Hematopoietic multipotent progenitor cell treated with erythropoietin and hydrocortisone succinate and interleukin-3 and kit ligand, for 15 days (in vitro differentiated cells): Measurements from ENCODE around the gene TUBGCP2.
"Not testable (repeated sequence)": the region's sequence is repeated elsewhere in the genome, so short reads cannot be mapped to it uniquely, and the experiment has no call there.

Experiments
- DNase-seq: peaks from one replicate; pipeline ENCODE4 v3.0.0-alpha.2; 2015; ENCODE audit warnings: low spot score

Gene TUBGCP2

DNA sequence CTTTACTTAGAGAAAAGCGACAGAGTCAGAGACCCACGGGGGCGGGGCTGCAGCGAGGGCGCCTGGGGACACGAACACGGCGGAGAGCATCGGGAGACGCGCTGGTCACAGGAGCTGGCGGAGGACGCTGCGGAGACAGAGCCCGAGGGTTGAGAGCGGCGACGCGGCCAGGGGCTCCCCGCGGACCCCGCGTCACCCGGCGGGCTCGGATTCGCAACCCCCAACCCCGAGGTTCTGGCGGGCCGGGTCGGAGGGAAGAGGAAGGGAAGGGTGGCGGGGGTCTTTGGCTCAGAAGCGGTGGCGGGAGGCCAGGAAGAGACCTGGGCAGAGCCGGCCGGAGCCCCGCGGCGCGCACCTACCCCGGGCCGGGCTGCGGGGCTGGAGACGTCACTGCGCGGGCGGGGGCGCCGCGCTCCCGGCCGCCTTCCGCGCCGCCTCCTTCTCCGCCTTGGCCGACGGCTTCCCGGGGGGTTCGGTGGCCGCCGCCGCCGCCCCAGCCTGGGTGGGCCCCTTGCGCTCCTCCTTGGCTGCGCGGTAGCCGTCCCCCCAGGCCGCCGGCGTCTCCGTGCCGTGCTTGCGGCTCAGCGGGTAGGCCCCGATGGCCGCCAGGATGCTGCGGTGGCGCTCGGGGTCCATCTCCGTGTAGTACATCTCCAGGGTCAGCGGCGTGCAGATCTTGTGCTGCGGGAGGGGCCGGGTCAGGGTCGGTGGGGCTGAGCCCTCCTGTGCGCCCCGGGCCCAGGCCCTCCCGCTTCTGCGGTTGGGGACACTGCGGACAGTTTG is 17.0 kb upstream of the TUBGCP2 start:
- DNase-seq: no peak

DNA sequence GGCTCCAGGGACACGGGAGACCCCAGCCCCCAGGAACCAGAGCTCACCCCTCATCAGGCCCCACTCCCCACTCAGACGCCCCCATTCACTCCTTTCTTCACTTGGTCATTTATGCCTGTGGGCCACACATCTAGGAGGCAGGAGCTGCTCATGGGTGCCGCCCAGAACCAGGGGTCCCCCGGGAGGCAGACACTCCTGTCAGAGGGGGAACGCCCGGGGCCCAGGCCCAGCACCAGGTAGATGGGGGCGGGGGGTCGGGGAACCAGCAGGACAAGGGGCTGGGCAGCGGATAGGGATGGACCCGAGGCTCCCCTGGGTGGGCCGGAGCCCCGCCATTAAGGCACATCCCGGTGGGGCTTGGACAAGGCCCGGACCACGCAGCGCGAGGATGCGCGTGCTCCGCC is 16.2 kb upstream of the TUBGCP2 start:
- DNase-seq: no peak

- DNase-seq: peak; percentile 51
Measured at GRCh38 chr10:133324198-133324792, 15.6 kb upstream of the TUBGCP2 start.

- not testable (repeated sequence) for DNase-seq
Measured at GRCh38 chr10:133322064-133322709, 13.5 kb upstream of the TUBGCP2 start.

GRCh38 chr10:133320852-133321422 is 12.3 kb upstream of the TUBGCP2 start:
- not testable (repeated sequence) for DNase-seq

DNA sequence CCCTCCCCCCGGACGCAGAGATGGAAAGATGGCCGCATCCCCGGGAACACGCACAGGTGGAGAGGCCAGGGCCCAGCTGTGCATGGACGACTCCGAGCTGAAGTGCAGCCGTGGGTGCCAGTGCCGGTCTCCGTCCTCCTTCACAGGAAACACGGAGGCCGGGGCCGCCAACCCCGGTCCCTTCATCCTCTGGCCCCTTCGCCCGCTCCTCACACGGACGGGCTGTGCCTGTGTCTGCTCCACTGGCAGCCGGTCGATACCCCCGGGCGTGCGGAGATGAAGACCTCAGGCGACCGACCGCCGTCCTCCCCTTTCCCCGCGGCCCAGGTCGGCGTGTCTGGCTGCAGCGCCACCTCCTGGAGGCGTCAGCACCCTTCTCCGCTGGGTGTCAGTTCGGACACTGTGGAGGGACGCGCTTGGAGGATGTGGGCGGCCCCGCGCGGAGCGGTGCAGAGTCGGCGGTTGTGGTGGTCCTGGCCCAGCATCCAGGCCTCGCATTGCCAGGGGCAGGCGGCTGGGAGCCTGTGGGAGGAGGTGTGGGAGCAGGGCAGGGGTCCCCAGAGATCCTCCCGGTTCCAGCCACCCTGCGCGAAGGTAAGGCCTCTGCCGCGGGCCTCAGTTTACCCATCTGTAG is 9.9 kb upstream of the TUBGCP2 start:
- peak; percentile 46 for DNase-seq

DNA sequence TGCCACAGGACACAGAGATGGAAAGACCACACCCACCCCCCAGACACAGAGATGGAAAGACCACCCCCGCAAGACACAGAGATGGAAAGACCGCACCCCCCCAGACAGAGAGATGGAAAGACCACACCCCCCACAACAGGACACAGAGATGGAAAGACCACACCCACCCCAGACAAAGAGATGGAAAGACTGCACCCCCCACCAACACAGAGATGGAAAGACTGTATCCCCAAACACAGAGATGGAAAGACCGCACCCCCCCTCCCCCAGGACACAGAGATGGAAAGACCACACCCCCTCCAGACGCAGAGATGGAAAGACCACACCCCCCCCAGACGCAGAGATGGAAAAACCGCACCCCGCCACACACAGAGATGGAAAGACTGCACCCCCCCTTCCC is 8.1 kb upstream of the TUBGCP2 start:
- no peak for DNase-seq

DNA sequence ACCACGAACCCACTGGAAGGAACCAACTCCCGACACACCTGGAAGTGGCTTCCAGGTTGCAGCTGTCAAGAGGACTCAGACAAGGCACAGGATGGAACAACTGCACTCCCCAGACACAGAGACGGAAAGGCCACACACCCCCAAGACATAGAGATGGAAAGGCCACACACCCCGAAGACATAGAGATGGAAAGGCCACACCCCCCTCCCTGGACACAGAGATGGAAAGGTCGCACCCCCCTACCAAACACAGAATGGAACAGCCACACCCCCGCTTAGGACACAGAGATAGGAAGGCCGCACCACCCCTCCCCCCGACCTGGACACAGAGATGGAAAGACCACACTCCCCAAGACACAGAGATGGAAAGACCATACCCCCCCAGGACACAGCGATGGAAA is 7.6 kb upstream of the TUBGCP2 start:
- no peak for DNase-seq

DNA sequence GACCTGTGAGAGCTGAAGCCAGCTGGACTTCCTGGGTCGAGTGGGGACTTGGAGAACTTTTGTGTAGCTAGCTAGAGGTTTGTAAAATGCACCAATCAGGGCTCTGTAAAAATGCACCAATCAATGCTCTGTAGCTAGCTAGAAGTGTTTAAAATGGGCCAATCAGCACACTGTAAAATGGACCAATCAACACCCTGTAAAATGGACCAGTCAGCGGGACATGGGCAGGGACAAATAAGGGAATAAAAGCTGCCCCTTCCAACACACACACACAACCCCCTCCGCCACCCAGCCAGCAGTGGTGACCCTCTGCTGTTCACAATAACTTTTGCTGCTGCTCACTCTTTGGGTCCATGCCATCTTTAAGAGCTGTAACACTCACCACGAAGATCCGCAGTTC is 7.2 kb upstream of the TUBGCP2 start:
- no peak for DNase-seq

DNA sequence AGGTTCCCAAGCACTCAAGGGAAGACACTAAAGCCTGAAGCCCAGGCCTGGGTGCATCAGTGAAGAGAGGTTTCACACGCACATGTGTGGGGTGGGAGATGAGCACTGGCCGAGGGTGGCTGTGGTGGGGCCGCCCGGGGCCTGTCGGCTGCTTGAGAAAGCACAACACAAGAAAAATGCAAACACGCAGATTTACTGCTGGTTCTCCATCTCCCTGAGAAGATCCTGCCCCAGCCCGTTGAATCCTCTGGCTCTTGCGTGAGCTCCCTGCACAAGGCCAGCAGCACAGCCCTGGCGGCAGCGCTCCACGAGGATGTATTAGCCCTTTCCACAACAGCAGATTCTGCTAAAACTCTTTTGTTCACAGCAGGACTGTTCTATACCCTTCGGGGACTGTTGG is 6.2 kb upstream of the TUBGCP2 start:
- DNase-seq: no peak

DNA sequence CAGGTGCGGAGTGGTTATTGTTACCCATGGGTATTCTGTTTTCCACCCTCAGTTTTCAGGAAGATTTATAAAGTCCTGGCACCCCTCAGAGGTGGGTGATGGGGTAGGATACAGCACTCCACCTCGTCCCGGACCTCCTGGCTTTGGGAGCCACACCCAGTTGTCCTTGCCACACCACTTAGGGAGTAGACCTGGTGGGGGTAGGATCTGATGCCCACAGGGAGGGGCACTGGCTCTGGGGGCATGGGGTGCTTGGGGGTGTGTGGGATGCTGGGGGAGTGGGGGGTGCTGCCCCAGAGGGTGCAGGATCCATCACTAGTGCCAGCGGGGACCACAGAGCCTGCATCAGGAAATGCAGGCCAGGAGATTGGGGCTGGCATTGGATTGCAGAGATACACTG is 4.5 kb upstream of the TUBGCP2 start:
- DNase-seq: no peak

DNA sequence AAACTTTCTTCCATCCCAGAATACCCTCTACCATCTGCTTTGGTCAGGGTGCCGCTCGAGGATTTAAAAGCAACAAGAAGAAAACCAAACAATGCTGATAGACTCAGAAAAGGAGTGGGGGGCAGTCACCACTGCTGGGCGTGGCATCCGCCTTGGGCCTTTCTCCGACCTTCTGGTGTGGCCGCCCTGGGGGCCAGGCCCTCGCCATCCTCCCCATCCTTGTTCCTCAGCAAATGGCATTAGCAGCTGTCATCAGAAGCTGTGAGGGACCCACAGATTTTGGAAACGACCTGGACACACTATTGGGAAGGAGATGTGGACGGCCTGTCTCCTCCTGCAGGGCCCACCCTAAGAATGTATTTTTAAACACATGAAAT is 4.1 kb upstream of the TUBGCP2 start:
- DNase-seq: no peak

DNA sequence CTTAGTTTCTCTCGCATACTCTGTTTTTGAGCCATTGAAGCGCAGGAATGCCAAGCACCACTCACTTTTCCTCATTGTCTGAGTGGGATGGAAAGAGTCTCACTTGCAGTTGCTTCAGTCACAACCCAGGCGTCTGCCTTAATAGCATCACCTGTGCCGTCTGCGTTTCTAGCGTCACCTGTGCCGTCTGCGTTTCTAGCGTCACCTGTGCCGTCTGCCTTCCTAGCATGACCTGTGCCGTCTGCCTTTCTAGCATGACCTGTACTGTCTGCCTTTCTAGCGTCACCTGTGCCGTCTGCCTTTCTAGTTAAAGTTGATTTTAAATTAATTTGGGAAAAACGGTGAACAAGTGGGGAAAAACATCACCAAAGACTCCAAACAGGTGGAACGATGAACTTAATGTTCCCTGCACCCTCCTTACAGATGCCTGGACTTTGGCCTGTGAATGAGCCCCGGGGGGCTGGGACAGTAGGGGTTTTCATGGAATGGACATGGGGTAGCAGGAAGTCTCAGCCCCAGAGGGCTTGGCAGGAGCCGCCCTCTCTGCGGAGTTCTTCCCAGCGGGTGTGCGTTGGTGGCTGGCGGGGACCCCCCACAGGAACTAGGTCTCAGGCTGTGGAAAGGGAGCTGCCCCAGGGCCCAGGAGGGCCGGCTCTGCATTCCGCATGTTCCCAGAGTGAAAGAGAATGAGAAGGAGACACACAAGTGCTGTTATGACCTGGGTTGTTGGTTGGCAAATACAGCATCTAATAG is 3.5 kb upstream of the TUBGCP2 start:
- no peak for DNase-seq

GRCh38 chr10:133311570-133311969 is 2.9 kb upstream of the TUBGCP2 start:
- DNase-seq: no peak

- DNase-seq: no peak
Measured at GRCh38 chr10:133310789-133311188, 2.1 kb upstream of the TUBGCP2 start.

GRCh38 chr10:133310399-133310755 is 1.7 kb upstream of the TUBGCP2 start:
- DNase-seq: no peak

DNA sequence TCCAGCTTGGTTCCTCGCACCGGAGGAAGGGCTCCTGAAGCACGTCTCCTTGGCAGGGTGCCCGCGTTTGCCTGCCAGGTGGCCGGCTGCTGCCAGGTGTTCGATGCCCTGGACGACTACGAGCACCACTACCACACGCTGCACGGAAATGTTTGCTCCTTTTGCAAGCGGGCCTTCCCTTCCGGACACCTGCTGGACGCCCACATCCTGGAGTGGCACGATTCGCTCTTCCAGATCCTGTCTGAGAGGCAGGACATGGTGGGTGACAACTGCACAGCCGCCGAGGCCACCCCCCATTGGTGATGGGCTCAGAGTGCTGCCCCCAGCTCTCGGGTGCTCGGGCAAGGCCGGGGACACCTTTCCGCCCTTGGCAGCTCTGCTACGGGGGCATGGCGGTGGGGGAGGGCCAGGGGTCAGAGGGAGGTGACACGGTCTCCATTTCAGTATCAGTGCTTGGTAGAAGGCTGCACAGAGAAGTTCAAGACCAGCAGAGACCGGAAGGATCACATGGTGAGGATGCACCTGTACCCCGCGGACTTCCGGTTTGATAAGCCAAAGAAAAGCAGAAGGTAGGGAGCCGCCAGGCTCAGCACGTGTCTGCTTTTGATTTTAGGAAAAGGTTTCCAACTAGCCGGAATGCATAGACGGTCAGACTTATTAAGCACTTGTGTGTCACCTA is 1.2 kb upstream of the TUBGCP2 start:
- DNase-seq: no peak

- DNase-seq: peak; percentile 89
Measured at GRCh38 chr10:133309100-133309719, 538 bp upstream of the TUBGCP2 start.

DNA sequence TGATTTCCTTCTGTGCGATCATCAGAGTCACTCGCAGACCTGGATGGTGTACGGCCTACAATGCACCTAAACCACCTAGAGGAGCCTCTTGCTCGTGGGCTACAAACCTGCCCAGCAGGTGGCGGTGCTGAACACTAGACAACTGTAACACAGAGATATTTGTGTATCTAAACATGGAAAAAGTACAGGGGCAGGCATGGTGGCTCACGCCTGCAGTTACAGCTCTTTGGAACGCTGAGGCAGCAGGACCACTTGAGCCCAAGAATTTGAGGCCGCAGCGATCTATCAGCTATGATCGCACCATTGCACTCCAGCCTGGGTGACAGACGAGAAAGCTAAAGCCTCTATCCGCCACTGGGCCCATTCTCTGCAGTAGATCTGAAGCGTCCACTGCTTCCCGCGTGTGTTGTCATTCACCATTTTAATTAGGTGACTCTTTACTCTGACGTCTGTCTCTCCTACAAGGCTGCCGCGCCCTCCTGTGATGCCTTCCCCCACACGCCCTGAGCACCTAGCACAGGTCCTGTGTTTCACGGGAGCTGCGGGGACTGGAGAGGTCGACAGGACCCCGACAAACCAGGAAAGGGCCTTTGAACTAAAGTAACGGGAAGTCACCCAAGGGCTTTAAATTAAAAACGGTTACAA is 774 bp downstream of the TUBGCP2 start:
- peak; percentile 80 for DNase-seq

GRCh38 chr10:133306941-133307379 is 1.7 kb downstream of the TUBGCP2 start:
- no peak for DNase-seq
